Natural killer cell (primary cell): Measurements from ENCODE around the gene GSDMA. TPM values are rescaled to one million over a fixed set of nuclear protein-coding genes. Genes with fewer than 3 reads are reported as not detected.

Experiments used
- ATAC-seq, 3 donors: fragments of 150-1000 bp in 2 of 3; fragments of 200-7000 bp in 1 of 3; cut with Tn5 transposase; 1 replicate in 1 of 3; 2 replicates in 2 of 3; pipeline ENCODE4 v1.10.0; 2021; ENCODE audit warnings: mild to moderate bottlenecking in 2 of 3, moderate library complexity in 2 of 3
- DNase-seq, 2 donors: peaks; one replicate each; pipeline versions ENCODE4 v3.0.0 to v3.0.0-alpha.2; 2013 to 2021; ENCODE audit warnings: mixed read lengths in 1 of 2
- H3K27ac ChIP-seq: one replicate; pipeline ENCODE4 v1.5.1; 2013; ENCODE audit warnings: mild to moderate bottlenecking, low read length
- H3K27me3 ChIP-seq: one replicate; pipeline ENCODE4 v1.6.1; 2013; ENCODE audit warnings: low read length; ENCODE audit not compliant: control insufficient read depth, insufficient read depth
- H3K36me3 ChIP-seq: one replicate; pipeline ENCODE4 v1.6.1; 2013; ENCODE audit warnings: low read length; ENCODE audit not compliant: control insufficient read depth, insufficient read depth
- H3K4me1 ChIP-seq: one replicate; pipeline ENCODE4 v1.6.1; 2013; ENCODE audit warnings: low read length; ENCODE audit not compliant: control insufficient read depth, insufficient read depth
- H3K4me3 ChIP-seq: one replicate; pipeline ENCODE4 v1.5.1; 2013; ENCODE audit warnings: low read length
- H3K9me3 ChIP-seq: one replicate; pipeline ENCODE4 v1.6.1; 2013; ENCODE audit warnings: low read length; ENCODE audit not compliant: control insufficient read depth, insufficient read depth
- H3K27ac Mint-ChIP-seq, 2 donors: one replicate each; pipeline ENCODE4 v1.8.0; 2022; ENCODE audit warnings: mild to moderate bottlenecking in 2 of 2, mixed read lengths in 2 of 2, moderate library complexity in 1 of 2
- H3K27me3 Mint-ChIP-seq, 2 donors: one replicate each; pipeline ENCODE4 v1.8.0; 2022; ENCODE audit warnings: low read depth in 2 of 2, mixed read lengths in 2 of 2
- H3K36me3 Mint-ChIP-seq: one replicate; pipeline ENCODE4 v1.8.0; 2022; ENCODE audit warnings: mixed read lengths
- H3K4me1 Mint-ChIP-seq, 2 donors: one replicate each; pipeline ENCODE4 v1.8.0; 2022; ENCODE audit warnings: mixed read lengths in 2 of 2
- H3K4me3 Mint-ChIP-seq: one replicate; pipeline ENCODE4 v1.8.0; 2022; ENCODE audit warnings: mild to moderate bottlenecking, moderate library complexity, mixed read lengths
- H3K9me3 Mint-ChIP-seq, 2 donors: one replicate each; pipeline ENCODE4 v1.8.0; 2022; ENCODE audit warnings: mixed read lengths in 2 of 2
- CTCF ChIP-seq: fragments of 200-600 bp; IDR thresholded peaks from one replicate; pipeline ENCODE4 v1.8.0; 2022; ENCODE audit warnings: antibody characterized with exemption
- WGBS: methylation state at CpG from one replicate; pipeline ENCODE4 v1.1.7; 2013; ENCODE audit warnings: missing lambda C conversion rate; ENCODE audit not compliant: insufficient coverage; 5-methylcytosine and 5-hydroxymethylcytosine counted together
- intact Hi-C: fragments of 100-400 bp; cut with micrococcal nuclease; formaldehyde crosslinking; loops from one replicate; pipeline ENCODE4 v1.14.2; 2022
- total RNA-seq, 4 donors: library from RNA; stranded (reverse); fragments of 120-200 nt in 1 of 4; gene quantifications; one replicate each; pipeline versions ENCODE4 v1.2.3 to v1.2.4, GENCODE V29; 2013 to 2022

Gene GSDMA, protein sequence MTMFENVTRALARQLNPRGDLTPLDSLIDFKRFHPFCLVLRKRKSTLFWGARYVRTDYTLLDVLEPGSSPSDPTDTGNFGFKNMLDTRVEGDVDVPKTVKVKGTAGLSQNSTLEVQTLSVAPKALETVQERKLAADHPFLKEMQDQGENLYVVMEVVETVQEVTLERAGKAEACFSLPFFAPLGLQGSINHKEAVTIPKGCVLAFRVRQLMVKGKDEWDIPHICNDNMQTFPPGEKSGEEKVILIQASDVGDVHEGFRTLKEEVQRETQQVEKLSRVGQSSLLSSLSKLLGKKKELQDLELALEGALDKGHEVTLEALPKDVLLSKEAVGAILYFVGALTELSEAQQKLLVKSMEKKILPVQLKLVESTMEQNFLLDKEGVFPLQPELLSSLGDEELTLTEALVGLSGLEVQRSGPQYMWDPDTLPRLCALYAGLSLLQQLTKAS
- 1 to 10 TPM; 1.1 to 3.2 (median 2.1) TPM for total RNA-seq
- 0.27 TPM for total RNA-seq (2013)

DNA sequence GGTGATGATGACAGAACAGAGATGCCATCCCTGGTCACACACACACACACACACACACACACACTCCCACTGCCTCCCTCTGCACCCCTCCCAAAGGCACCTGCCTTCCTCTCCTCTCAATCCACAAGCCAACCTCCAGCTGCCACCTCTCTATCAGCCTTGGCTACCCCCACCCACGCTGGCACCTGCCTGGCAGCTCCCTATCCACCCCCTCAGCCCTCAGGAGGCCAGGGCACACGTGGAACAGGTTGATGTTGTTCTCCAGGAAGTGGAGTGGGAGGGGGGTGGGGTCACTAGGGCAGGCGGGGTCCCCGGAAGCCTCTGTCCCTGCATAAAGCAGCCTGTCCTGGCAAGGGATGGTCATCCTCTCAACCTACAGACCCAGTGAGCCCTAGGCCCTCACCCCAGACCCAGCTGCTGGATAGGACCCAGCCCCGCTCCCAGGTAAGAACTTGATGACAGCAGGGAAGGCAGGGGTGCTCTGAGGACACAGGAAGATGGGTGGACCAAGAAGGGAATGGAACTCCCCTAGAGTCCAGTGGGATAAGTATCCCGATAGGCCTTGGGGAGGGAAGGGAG lies at the start of gene GSDMA:
Gene GSDMA, plus strand, starts transcription at position 363 of the 579 bp plus-strand sequence. CDS start 2,684 bp downstream, outside the sequence.
- intact Hi-C loops, result no loop called here
- H3K4me3 Mint-ChIP-seq, result no peak within 1 kb of the TSS
- no peaks in the 10 kb centered on the region for H3K9me3 Mint-ChIP-seq
- Histone ChIP-seq H3K9me3 (no peaks in the 10 kb centered on the region), H3K27ac (no peak within 1 kb of the TSS), H3K4me3 (no peak within 1 kb of the TSS), H3K36me3 (no peaks in the 10 kb centered on the region), H3K4me1 (peaks cover 44% of the 10 kb centered on the region), H3K27me3 (no peaks in the 10 kb centered on the region)
- 76% methylated on average over 3 of the region's 6 CpGs for WGBS
- no peaks in the 10 kb centered on the region for H3K36me3 Mint-ChIP-seq
- peak within 1 kb of the TSS in 1 of 2 donors; percentile 66 for H3K27ac Mint-ChIP-seq
- DNase-seq (no peak), ATAC-seq (no peak)
- peaks cover 0 to 7% of the 10 kb centered on the region in 2 donors for H3K27me3 Mint-ChIP-seq
- H3K4me1 Mint-ChIP-seq, result peaks cover 8 to 26% of the 10 kb centered on the region in 2 donors
- no peak for TF ChIP-seq CTCF

DNA sequence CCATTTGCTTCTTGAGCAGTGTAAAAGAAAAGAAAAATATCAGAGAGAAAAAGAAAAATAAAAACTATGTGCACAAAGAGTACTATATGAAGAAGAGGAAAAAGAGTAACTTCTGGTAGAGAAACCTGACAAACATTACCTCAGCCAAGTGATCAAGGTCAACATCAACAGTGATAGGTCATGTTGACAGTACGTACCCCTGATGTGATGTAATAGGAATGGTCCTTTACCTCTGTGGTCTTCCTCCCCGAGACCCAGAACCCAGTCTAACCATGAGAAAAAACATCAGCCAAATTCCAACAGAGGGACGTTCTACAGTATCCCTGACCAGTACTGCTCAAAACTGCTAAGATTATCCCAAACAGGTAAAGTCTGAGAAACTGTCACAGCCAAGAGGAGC lies 48.8 kb upstream of the GSDMA start:
- H3K27ac ChIP-seq, result no peak overlapping the region
- no peaks in the 10 kb centered on the region for H3K27me3 ChIP-seq
- Mint-ChIP-seq H3K4me3 (no peak overlapping the region), H3K27me3 (no peaks in the 10 kb centered on the region), H3K9me3 (no peaks in the 10 kb centered on the region), H3K4me1 (peaks cover 0 to 6% of the 10 kb centered on the region in 2 donors), H3K27ac (no peak overlapping the region), H3K36me3 (peaks cover 26% of the 10 kb centered on the region)
- WGBS, result 88% methylated on average over 3 of the region's 3 CpGs
- intact Hi-C loops, result no loop called here
- TF ChIP-seq CTCF, result no peak
- H3K36me3 ChIP-seq, result peaks cover 10% of the 10 kb centered on the region
- ATAC-seq (no peak), DNase-seq (no peak)
- H3K4me3 ChIP-seq, result no peak overlapping the region
- H3K9me3 ChIP-seq, result no peaks in the 10 kb centered on the region
- peaks cover 5% of the 10 kb centered on the region for H3K4me1 ChIP-seq

DNA sequence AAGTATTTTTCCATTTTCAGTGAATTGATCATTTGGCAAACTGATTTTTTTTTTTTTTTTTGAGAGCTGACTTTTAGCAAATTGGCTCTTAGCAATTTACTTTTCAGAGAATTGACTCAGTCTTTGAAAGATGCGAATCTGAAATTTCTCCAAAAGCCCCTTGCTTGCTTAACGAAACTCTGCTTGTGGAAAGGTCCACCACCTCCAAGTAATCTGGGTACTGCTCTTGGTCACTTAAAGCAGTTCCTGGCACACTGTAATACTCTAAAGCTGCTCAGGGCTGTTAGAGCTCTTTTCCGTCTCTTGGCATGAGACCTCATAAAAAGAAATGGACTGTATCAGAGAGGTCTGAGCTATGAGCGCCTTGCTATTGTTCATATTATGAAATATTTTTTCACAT lies 47.2 kb upstream of the GSDMA start:
- no peaks in the 10 kb centered on the region for H3K27me3 ChIP-seq
- Mint-ChIP-seq H3K27ac (no peak overlapping the region), H3K4me1 (peaks cover 0 to 6% of the 10 kb centered on the region in 2 donors), H3K4me3 (no peak overlapping the region), H3K27me3 (no peaks in the 10 kb centered on the region), H3K9me3 (no peaks in the 10 kb centered on the region), H3K36me3 (peaks cover 26% of the 10 kb centered on the region)
- H3K4me1 ChIP-seq, result peaks cover 5% of the 10 kb centered on the region
- no peak overlapping the region for H3K4me3 ChIP-seq
- no peak overlapping the region for H3K27ac ChIP-seq
- DNase-seq (no peak), ATAC-seq (no peak)
- H3K36me3 ChIP-seq, result peaks cover 11% of the 10 kb centered on the region
- WGBS, result 90% methylated on average over 3 of the region's 4 CpGs
- TF ChIP-seq CTCF, result no peak
- intact Hi-C loops, result no loop called here
- H3K9me3 ChIP-seq, result no peaks in the 10 kb centered on the region
